Neural crest cell (in vitro differentiated cells): ENCODE measurements around the gene POTEC. TPM values are rescaled to one million over a fixed set of nuclear protein-coding genes. Genes with fewer than 3 reads are reported as not detected.
"Not testable (repeated sequence)": the region's sequence is repeated elsewhere in the genome, so short reads cannot be mapped to it uniquely, and the experiment has no call there.

Source experiments
- DNase-seq: peaks from one replicate; pipeline ENCODE4 v3.0.0; 2021; ENCODE audit warnings: low read depth, mixed read lengths, low spot score
- H3K27ac Mint-ChIP-seq: one replicate; pipeline ENCODE4 v1.8.0; 2021; ENCODE audit warnings: mild to moderate bottlenecking, mixed read lengths; ENCODE audit not compliant: unreplicated experiment
- H3K27me3 Mint-ChIP-seq: 2 replicates; pipeline ENCODE4 v1.8.0; 2021; ENCODE audit warnings: low read depth, mild to moderate bottlenecking, mixed read lengths
- H3K36me3 Mint-ChIP-seq: 2 replicates; pipeline ENCODE4 v1.8.0; 2021; ENCODE audit warnings: low read depth, mild to moderate bottlenecking, mixed read lengths
- H3K4me1 Mint-ChIP-seq: 2 replicates; pipeline ENCODE4 v1.8.0; 2021; ENCODE audit warnings: mixed read lengths
- H3K4me3 Mint-ChIP-seq: one replicate; pipeline ENCODE4 v1.8.0; 2021; ENCODE audit warnings: mild to moderate bottlenecking, mixed read lengths
- H3K9me3 Mint-ChIP-seq: 2 replicates; pipeline ENCODE4 v1.8.0; 2021; ENCODE audit warnings: mixed read lengths
- total RNA-seq: library from RNA; stranded (reverse); gene quantifications from 2 replicates; pipeline ENCODE4 v1.2.1, GENCODE V29; 2021

Gene POTEC
- total RNA-seq, 1 donor from 2014 or later, result not detected

- H3K27ac Mint-ChIP-seq, H3K9me3 Mint-ChIP-seq, DNase-seq, H3K36me3 Mint-ChIP-seq, H3K4me3 Mint-ChIP-seq, H3K27me3 Mint-ChIP-seq, H3K4me1 Mint-ChIP-seq: not testable (repeated sequence)
These were observed 69.2 kb downstream of the POTEC start for GRCh38 chr18:14474007-14474720.

DNA sequence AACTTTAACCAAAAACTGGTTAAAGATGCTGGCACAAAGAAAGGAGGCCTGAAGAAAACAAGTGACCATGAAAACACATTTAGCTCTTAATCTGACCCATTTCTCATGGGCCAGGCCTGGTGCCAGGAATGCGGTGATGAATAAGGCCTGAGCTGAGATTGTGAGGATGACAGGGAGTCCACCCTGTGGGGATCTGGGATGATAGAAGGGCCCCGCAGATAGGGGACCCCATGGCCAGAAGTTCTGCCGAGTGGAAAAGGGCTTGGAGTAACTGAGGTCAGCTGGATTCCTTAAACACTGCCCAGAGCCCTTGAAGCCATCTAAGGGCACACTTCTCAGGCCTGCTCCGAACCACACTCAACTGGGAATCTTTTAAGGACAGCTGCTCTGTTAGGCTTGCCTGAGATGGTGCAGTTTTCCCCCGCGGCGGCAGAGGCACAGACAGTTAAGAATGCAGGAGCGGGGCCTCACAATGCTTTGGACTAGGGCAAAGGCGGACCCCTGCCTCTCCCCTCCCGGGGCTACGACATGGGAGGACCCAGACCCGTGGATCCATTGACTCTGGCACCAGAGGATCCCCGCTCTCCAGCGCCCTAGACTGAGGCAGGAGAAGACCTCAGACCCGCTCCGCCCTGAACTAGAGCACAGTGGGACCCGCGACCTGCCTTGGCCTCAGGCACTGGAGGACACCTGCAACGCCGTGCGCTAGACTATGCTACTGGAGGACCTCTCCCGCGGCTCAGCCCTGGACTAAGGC is 70.0 kb downstream of the POTEC start:
- not testable (repeated sequence) for H3K27me3 Mint-ChIP-seq, H3K4me1 Mint-ChIP-seq, DNase-seq, H3K4me3 Mint-ChIP-seq, H3K27ac Mint-ChIP-seq, H3K9me3 Mint-ChIP-seq, H3K36me3 Mint-ChIP-seq

GRCh38 chr18:14471286-14471685 is 72.1 kb downstream of the POTEC start:
- H3K9me3 Mint-ChIP-seq, H3K4me1 Mint-ChIP-seq, DNase-seq: not testable (repeated sequence)

GRCh38 chr18:14470446-14470845 is 73.0 kb downstream of the POTEC start:
- H3K27ac Mint-ChIP-seq, H3K27me3 Mint-ChIP-seq, DNase-seq, H3K36me3 Mint-ChIP-seq, H3K9me3 Mint-ChIP-seq, H3K4me3 Mint-ChIP-seq, H3K4me1 Mint-ChIP-seq: not testable (repeated sequence)

More at GRCh38 chr18:14471286-14471685, 72.1 kb downstream of the POTEC start:
- H3K4me3 Mint-ChIP-seq, H3K36me3 Mint-ChIP-seq, H3K27me3 Mint-ChIP-seq, H3K27ac Mint-ChIP-seq: not testable (repeated sequence)

GRCh38 chr18:14470046-14470445 is 73.4 kb downstream of the POTEC start:
- DNase-seq, H3K4me3 Mint-ChIP-seq, H3K4me1 Mint-ChIP-seq, H3K36me3 Mint-ChIP-seq, H3K27me3 Mint-ChIP-seq, H3K27ac Mint-ChIP-seq, H3K9me3 Mint-ChIP-seq: not testable (repeated sequence)

DNA sequence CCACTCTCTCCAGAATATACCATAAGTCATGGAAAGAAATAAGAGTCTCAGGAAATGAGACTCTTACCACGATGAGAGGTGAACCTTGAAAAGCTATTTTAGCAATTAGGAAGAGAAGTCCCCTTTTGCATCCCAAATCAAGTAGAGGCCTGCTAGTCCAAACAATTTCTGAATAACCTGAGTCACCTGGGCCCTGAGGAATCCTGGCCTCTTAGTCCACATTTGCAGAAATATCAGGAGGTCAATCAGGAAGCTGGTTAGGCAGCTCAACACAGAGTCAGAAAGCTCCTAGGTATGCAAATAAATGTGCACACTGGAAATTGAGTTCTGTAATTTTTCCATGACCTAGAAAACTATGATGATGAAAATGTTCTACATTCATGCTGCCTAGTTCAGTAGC is 77.4 kb downstream of the POTEC start:
- not testable (repeated sequence) for H3K4me3 Mint-ChIP-seq, H3K36me3 Mint-ChIP-seq, DNase-seq, H3K4me1 Mint-ChIP-seq, H3K27me3 Mint-ChIP-seq, H3K27ac Mint-ChIP-seq
- H3K9me3 Mint-ChIP-seq, result peaks cover 11% of the 10 kb centered on the region

Other genes starting within 250 kb of the POTEC start
- gene ANKRD30B, start 204.6 kb upstream of the POTEC start, total RNA-seq, result not detected in 2 replicates